HepG2 (cell line): ENCODE data around the gene BIRC7. TPM values are rescaled to one million over a fixed set of nuclear protein-coding genes. Genes with fewer than 3 reads are reported as not detected.
A peak's percentile ranks its signal among the peaks of the same experiment; 100 is the strongest.

Experiments
- ATF1 ChIP-seq: IDR thresholded peaks from 2 replicates; pipeline ENCODE4 v1.6.1; 2016; ENCODE audit warnings: mild to moderate bottlenecking, control low read depth
- DBP ChIP-seq: sonication (generic); formaldehyde crosslinking; IDR thresholded peaks from 2 replicates; pipeline ENCODE4 v1.4.0; 2020; ENCODE audit warnings: missing genetic modification reagents; ENCODE audit errors: not compliant biosample characterization
- FOXJ3 ChIP-seq: sonication (generic); formaldehyde crosslinking; IDR thresholded peaks from 2 replicates; pipeline ENCODE4 v1.4.0; 2020; ENCODE audit warnings: missing genetic modification reagents, mild to moderate bottlenecking, borderline replicate concordance
- MXD3 ChIP-seq: IDR thresholded peaks from 2 replicates; pipeline ENCODE4 v1.6.1; 2016; ENCODE audit warnings: mild to moderate bottlenecking, missing biosample characterization, missing genetic modification reagents
- PRPF4 ChIP-seq: fragments of 200-400 bp; formaldehyde crosslinking; IDR thresholded peaks from 2 replicates; pipeline ENCODE4 v1.6.1; 2016; ENCODE audit warnings: low read length, low read depth; ENCODE audit not compliant: poor library complexity, severe bottlenecking
- RNF219 ChIP-seq: sonication (generic); formaldehyde crosslinking; IDR thresholded peaks from 2 replicates; pipeline ENCODE4 v1.5.0; 2020; ENCODE audit warnings: mild to moderate bottlenecking, missing genetic modification reagents
- RORA ChIP-seq: sonication (generic); formaldehyde crosslinking; IDR thresholded peaks from 2 replicates; pipeline ENCODE4 v1.5.0; 2020; ENCODE audit warnings: mild to moderate bottlenecking, missing genetic modification reagents, moderate library complexity
- SP2 ChIP-seq: sonication (generic); formaldehyde crosslinking; IDR thresholded peaks from 2 replicates; pipeline ENCODE4 v1.5.1; 2020; ENCODE audit warnings: mild to moderate bottlenecking, missing genetic modification reagents
- TBX2 ChIP-seq: sonication (generic); formaldehyde crosslinking; IDR thresholded peaks from 2 replicates; pipeline ENCODE4 v1.5.0; 2020; ENCODE audit warnings: missing genetic modification reagents, mild to moderate bottlenecking, borderline replicate concordance
- TRAFD1 ChIP-seq: sonication (generic); formaldehyde crosslinking; IDR thresholded peaks from 2 replicates; pipeline ENCODE4 v1.5.1; 2020; ENCODE audit warnings: missing genetic modification reagents, mild to moderate bottlenecking, borderline replicate concordance
- ZBTB33 ChIP-seq: sonication (generic); formaldehyde crosslinking; IDR thresholded peaks from 2 replicates; pipeline ENCODE4 v1.4.0; 2020; ENCODE audit warnings: missing genetic modification reagents
- ZNF138 ChIP-seq: sonication (generic); formaldehyde crosslinking; IDR thresholded peaks from 2 replicates; pipeline ENCODE4 v1.5.0; 2020; ENCODE audit warnings: mild to moderate bottlenecking, low read depth, missing genetic modification reagents
- ZNF33B ChIP-seq: sonication (generic); formaldehyde crosslinking; IDR thresholded peaks from 2 replicates; pipeline ENCODE4 v1.5.1; 2020; ENCODE audit warnings: mild to moderate bottlenecking, missing genetic modification reagents
- ZNF512 ChIP-seq: sonication (generic); formaldehyde crosslinking; IDR thresholded peaks from 2 replicates; pipeline ENCODE4 v1.4.0; 2020; ENCODE audit warnings: mild to moderate bottlenecking, missing genetic modification reagents
- polyA plus RNA-seq, 8 experiments: library from polyadenylated mRNA; depleted of rRNA in 3 of 8; stranded (reverse) in 7 of 8; unstranded in 1 of 8; fragments of >200 nt; fragmentation: Illumina TruSeq in 4 of 8; extraction: Trizol in 4 of 8; gene quantifications; 2 replicates each; pipeline versions ENCODE4 v1.2.1 to v1.2.3, GENCODE V29; 2011 to 2016; ENCODE audit warnings: low read depth in 4 of 8, missing spikeins in 1 of 8, mixed read lengths in 1 of 8; ENCODE audit not compliant: insufficient read depth in 1 of 8
- total RNA-seq, 5 experiments: library from RNA; depleted of rRNA; stranded (reverse); fragments of >200 nt; fragmentation: Illumina TruSeq; extraction: Trizol; gene quantifications; 2 replicates each; pipeline ENCODE4 v1.2.3, GENCODE V29; 2016; ENCODE audit warnings: low read depth in 1 of 5
- TF ChIP-seq, protein P1 (sequence below): sonication (generic); formaldehyde crosslinking; IDR thresholded peaks from 2 replicates; pipeline ENCODE4 v1.5.0; 2020; ENCODE audit warnings: missing genetic modification reagents
- TF ChIP-seq, protein P2 (sequence below): sonication (generic); formaldehyde crosslinking; IDR thresholded peaks from 2 replicates; pipeline ENCODE4 v1.5.0; 2020; ENCODE audit warnings: missing genetic modification reagents
- TF ChIP-seq, protein P3 (sequence below): IDR thresholded peaks from 2 replicates; pipeline ENCODE4 v1.6.1; 2012; ENCODE audit warnings: inconsistent platforms

The BIRC7 gene
- total and polyA plus RNA-seq, 2 of the 13 experiments (the other 11 are each of a cell fraction or from before 2014, with no cell fraction given), result 0.27 to 5.1 TPM

DNA sequence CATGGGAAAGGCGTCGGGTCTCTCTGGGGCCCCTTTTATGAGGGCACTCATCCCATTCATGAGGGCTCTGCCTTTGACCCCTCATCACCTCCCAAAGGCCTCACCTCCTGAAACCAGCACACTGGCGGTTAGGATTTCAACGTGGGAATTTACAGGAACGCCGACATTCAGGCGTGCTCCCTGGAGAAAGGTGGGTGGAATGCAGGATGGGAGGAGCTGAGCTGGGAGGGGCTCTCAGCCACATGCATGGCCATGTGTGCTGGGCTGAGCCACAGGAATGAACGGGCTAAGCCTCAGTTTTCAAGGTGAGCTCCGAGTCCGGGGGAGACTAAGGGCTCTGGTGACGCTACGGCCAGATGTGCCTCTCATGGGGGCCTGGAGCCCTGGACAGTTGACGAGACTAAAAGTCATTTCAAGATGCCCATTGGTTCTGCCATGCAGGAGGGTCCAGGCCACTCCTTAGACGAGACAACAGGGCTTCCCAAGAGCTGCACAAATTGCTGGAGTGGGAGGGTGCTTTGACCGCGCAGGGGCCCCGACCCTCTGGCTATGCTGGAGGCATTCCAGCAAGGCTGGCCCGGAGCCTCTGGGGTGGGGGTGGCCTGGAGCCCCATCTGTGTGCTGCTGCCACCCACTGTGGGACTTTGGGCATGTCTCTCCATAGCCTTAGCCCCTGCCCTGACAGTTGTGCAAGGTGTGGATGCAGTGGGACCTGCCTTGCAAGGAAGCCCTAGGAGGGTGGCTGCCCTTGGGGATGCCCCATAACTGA lies 33.1 kb downstream of the BIRC7 start (continued):
- TF ChIP-seq, protein P1, sequence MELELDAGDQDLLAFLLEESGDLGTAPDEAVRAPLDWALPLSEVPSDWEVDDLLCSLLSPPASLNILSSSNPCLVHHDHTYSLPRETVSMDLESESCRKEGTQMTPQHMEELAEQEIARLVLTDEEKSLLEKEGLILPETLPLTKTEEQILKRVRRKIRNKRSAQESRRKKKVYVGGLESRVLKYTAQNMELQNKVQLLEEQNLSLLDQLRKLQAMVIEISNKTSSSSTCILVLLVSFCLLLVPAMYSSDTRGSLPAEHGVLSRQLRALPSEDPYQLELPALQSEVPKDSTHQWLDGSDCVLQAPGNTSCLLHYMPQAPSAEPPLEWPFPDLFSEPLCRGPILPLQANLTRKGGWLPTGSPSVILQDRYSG (CRISPR knock-in tag), result no peak
- TF ChIP-seq TBX2 (CRISPR knock-in tag) (no peak), FOXJ3 (CRISPR knock-in tag) (no peak), MXD3 (CRISPR knock-in tag) (0 out of 2 replicates have a peak, but pooled peaks have one; percentile 44), PRPF4 (no peak), ZNF512 (CRISPR knock-in tag) (no peak), RORA (CRISPR knock-in tag) (no peak), SP2 (CRISPR knock-in tag) (no peak), ZNF33B (CRISPR knock-in tag) (no peak), TRAFD1 (no peak), ATF1 (CRISPR knock-in tag) (no peak), ZNF138 (CRISPR knock-in tag) (no peak), ZBTB33 (no peak), DBP (CRISPR knock-in tag) (no peak), RNF219 (CRISPR knock-in tag) (no peak)
- TF ChIP-seq, protein P2, sequence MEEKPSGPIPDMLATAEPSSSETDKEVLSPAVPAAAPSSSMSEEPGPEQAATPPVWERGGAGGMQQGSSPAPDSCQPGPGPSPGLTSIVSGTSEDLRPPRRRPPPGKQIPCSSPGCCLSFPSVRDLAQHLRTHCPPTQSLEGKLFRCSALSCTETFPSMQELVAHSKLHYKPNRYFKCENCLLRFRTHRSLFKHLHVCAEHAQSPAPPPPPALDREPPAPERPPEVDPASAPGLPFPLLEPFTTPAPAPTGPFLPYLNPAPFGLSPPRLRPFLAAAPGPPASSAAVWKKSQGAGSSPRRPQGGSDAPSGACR (CRISPR knock-in tag), result no peak
- TF ChIP-seq, protein P3, sequence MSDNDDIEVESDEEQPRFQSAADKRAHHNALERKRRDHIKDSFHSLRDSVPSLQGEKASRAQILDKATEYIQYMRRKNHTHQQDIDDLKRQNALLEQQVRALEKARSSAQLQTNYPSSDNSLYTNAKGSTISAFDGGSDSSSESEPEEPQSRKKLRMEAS, result peak; percentile 41; the same call in 1 of the 2 replicates
